HEK293 (cell line): Measurements from ENCODE around the gene AXIN1.

Experiments
- CTCF ChIA-PET: fragments of 350-600 bp; formaldehyde crosslinking; extraction: SDS; loops from one replicate; lab custom pipeline; 2021; ENCODE audit warnings: antibody characterized with exemption; lab: Yijun Ruan, JAX
- POLR2A ChIA-PET: fragments of 300-600 bp; formaldehyde crosslinking; extraction: SDS; loops from one replicate; lab custom pipeline; 2020; ENCODE audit warnings: antibody characterized with exemption, inconsistent platforms; lab: Yijun Ruan, JAX
- H3K27ac ChIP-seq: fragments of 200-500 bp; sonication (Bioruptor generic); 2 replicates; pipeline ENCODE4 v1.5.1; 2014; ENCODE audit warnings: low read depth, low read length, control low read depth, inconsistent platforms; ENCODE audit errors: extremely low read depth
- H3K36me3 ChIP-seq, 2 experiments: fragments of 200-500 bp in 1 of 2; sonication (Bioruptor generic) in 1 of 2; 1 replicate in 1 of 2; 2 replicates in 1 of 2; pipeline ENCODE4 v1.5.1; 2014 to 2017; ENCODE audit warnings: inconsistent platforms in 2 of 2, low read length in 2 of 2; ENCODE audit not compliant: control insufficient read depth in 2 of 2, insufficient read depth in 1 of 2
- H3K4me1 ChIP-seq: fragments of 200-500 bp; sonication (Bioruptor generic); 2 replicates; pipeline ENCODE4 v1.5.1; 2014; ENCODE audit warnings: mild to moderate bottlenecking, low read length, inconsistent platforms; ENCODE audit not compliant: control insufficient read depth, insufficient read depth
- H3K4me3 ChIP-seq: 2 replicates; pipeline ENCODE4 v1.5.1; 2011; ENCODE audit warnings: low read depth, mild to moderate bottlenecking, control low read depth, low read length, moderate library complexity
- H3K9me3 ChIP-seq: fragments of 200-500 bp; sonication (Bioruptor generic); 2 replicates; pipeline ENCODE4 v1.5.1; 2014; ENCODE audit warnings: low read depth, low read length, inconsistent platforms; ENCODE audit not compliant: control insufficient read depth, insufficient read depth
- CTCF ChIP-seq: fragments of 450-650 bp; formaldehyde crosslinking; IDR thresholded peaks from 2 replicates; pipeline ENCODE4 v1.5.1; 2016; ENCODE audit warnings: missing biosample characterization, missing genetic modification characterization
- FEZF1 ChIP-seq: fragments of 450-650 bp; formaldehyde crosslinking; IDR thresholded peaks from 2 replicates; pipeline ENCODE4 v1.5.1; 2016; ENCODE audit warnings: missing biosample characterization, missing genetic modification characterization
- GFI1B ChIP-seq: fragments of 450-650 bp; formaldehyde crosslinking; IDR thresholded peaks from 2 replicates; pipeline ENCODE4 v1.5.1; 2016; ENCODE audit warnings: missing biosample characterization, missing genetic modification characterization
- KLF1 ChIP-seq: fragments of 450-650 bp; formaldehyde crosslinking; IDR thresholded peaks from 2 replicates; pipeline ENCODE4 v1.5.1; 2016; ENCODE audit warnings: missing biosample characterization, missing genetic modification characterization
- KLF9 ChIP-seq: fragments of 450-650 bp; formaldehyde crosslinking; IDR thresholded peaks from 2 replicates; pipeline ENCODE4 v1.5.1; 2016; ENCODE audit warnings: missing biosample characterization, missing genetic modification characterization, low read depth
- PRDM10 ChIP-seq: fragments of 450-650 bp; formaldehyde crosslinking; IDR thresholded peaks from 2 replicates; pipeline ENCODE4 v1.5.1; 2016; ENCODE audit warnings: missing biosample characterization, missing genetic modification characterization
- RBAK ChIP-seq: fragments of 450-650 bp; formaldehyde crosslinking; IDR thresholded peaks from 2 replicates; pipeline ENCODE4 v1.5.1; 2016; ENCODE audit warnings: missing biosample characterization, missing genetic modification characterization
- SCRT2 ChIP-seq: fragments of 450-650 bp; formaldehyde crosslinking; IDR thresholded peaks from 2 replicates; pipeline ENCODE4 v1.5.1; 2016; ENCODE audit warnings: missing biosample characterization, missing genetic modification characterization
- SP2 ChIP-seq: fragments of 450-650 bp; formaldehyde crosslinking; IDR thresholded peaks from 2 replicates; pipeline ENCODE4 v1.5.1; 2016; ENCODE audit warnings: missing biosample characterization, missing genetic modification characterization
- TCF7L2 ChIP-seq: IDR thresholded peaks from 2 replicates; pipeline ENCODE4 v1.6.1; 2011; ENCODE audit warnings: low read depth, mild to moderate bottlenecking, inconsistent platforms, low read length, moderate library complexity, borderline replicate concordance
- ZBTB20 ChIP-seq: fragments of 450-650 bp; formaldehyde crosslinking; IDR thresholded peaks from 2 replicates; pipeline ENCODE4 v1.5.1; 2016; ENCODE audit warnings: missing biosample characterization, missing genetic modification characterization
- ZFP37 ChIP-seq: fragments of 450-650 bp; formaldehyde crosslinking; IDR thresholded peaks from 2 replicates; pipeline ENCODE4 v1.5.1; 2016; ENCODE audit warnings: missing biosample characterization, missing genetic modification characterization
- ZIC2 ChIP-seq: fragments of 450-650 bp; formaldehyde crosslinking; IDR thresholded peaks from 2 replicates; pipeline ENCODE4 v1.5.1; 2016; ENCODE audit warnings: missing biosample characterization, missing genetic modification characterization
- ZNF114 ChIP-seq: fragments of 450-650 bp; formaldehyde crosslinking; IDR thresholded peaks from 2 replicates; pipeline ENCODE4 v1.5.0; 2017; ENCODE audit warnings: missing biosample characterization, missing genetic modification characterization
- ZNF155 ChIP-seq: fragments of 450-650 bp; formaldehyde crosslinking; IDR thresholded peaks from 2 replicates; pipeline ENCODE4 v1.5.1; 2016; ENCODE audit warnings: missing biosample characterization, missing genetic modification characterization
- ZNF248 ChIP-seq: fragments of 450-650 bp; formaldehyde crosslinking; IDR thresholded peaks from 2 replicates; pipeline ENCODE4 v1.5.1; 2017; ENCODE audit warnings: missing biosample characterization, missing genetic modification characterization
- ZNF366 ChIP-seq: fragments of 450-650 bp; formaldehyde crosslinking; conservative IDR thresholded peaks from 2 replicates; pipeline ENCODE4 v1.5.1; 2016; ENCODE audit warnings: missing biosample characterization, missing genetic modification characterization
- ZNF529 ChIP-seq: fragments of 450-650 bp; formaldehyde crosslinking; IDR thresholded peaks from 2 replicates; pipeline ENCODE4 v1.5.1; 2017; ENCODE audit warnings: missing genetic modification characterization, missing biosample characterization; ENCODE audit not compliant: insufficient replicate concordance
- ZNF580 ChIP-seq: fragments of 450-650 bp; formaldehyde crosslinking; IDR thresholded peaks from 2 replicates; pipeline ENCODE4 v1.5.1; 2016; ENCODE audit warnings: missing biosample characterization, missing genetic modification characterization
- ZNF600 ChIP-seq: fragments of 450-650 bp; formaldehyde crosslinking; IDR thresholded peaks from 2 replicates; pipeline ENCODE4 v1.5.1; 2016; ENCODE audit warnings: missing biosample characterization, missing genetic modification characterization
- ZNF670 ChIP-seq: fragments of 450-650 bp; formaldehyde crosslinking; IDR thresholded peaks from 2 replicates; pipeline ENCODE4 v1.5.1; 2016; ENCODE audit warnings: missing biosample characterization, missing genetic modification characterization, low read depth
- ZNF701 ChIP-seq: fragments of 450-650 bp; formaldehyde crosslinking; IDR thresholded peaks from 2 replicates; pipeline ENCODE4 v1.5.1; 2016; ENCODE audit warnings: missing biosample characterization, missing genetic modification characterization
- ZNF704 ChIP-seq: fragments of 450-650 bp; formaldehyde crosslinking; IDR thresholded peaks from 2 replicates; pipeline ENCODE4 v1.5.1; 2016; ENCODE audit warnings: missing biosample characterization, missing genetic modification characterization
- ZSCAN18 ChIP-seq: fragments of 450-650 bp; formaldehyde crosslinking; IDR thresholded peaks from 2 replicates; pipeline ENCODE4 v1.5.1; 2016; ENCODE audit warnings: missing biosample characterization, missing genetic modification characterization
- ZXDB ChIP-seq: fragments of 450-650 bp; formaldehyde crosslinking; IDR thresholded peaks from 2 replicates; pipeline ENCODE4 v1.5.1; 2016; ENCODE audit warnings: missing biosample characterization, missing genetic modification characterization

The AXIN1 gene

GRCh38 chr16:396605-397004 lies 44.1 kb upstream of the AXIN1 start (continued):
- TF ChIP-seq ZFP37, result no peak
- peak; percentile 62 for TF ChIP-seq ZXDB (tag by site-specific recombination)
- no peak for TF ChIP-seq ZNF670 (tag by site-specific recombination)
- no peak for TF ChIP-seq ZNF701 (tag by site-specific recombination)
- no peak for TF ChIP-seq ZNF704 (tag by site-specific recombination)

GRCh38 chr16:396199-396598 lies 43.7 kb upstream of the AXIN1 start:
- H3K4me1 ChIP-seq, result no peaks in the 10 kb centered on the region
- H3K4me3 ChIP-seq, result no peak overlapping the region
- H3K36me3 ChIP-seq, result peaks cover 0 to 27% of the 10 kb centered on the region in 2 experiments; a peak in 1 of 3 replicates
- ChIA-PET POLR2A (interaction anchor here (0.6 kb wide), 1 partner anchor 9 kb away, joined by 3 read pairs; no protein-coding TSS in a partner anchor), CTCF (interaction anchor here (1.0 to 1.1 kb wide), 2 partner anchors 90 to 175 kb away, joined by 4 to 5 read pairs; no protein-coding TSS in a partner anchor)
- no peak overlapping the region for H3K27ac ChIP-seq
- TF ChIP-seq CTCF (tag by site-specific recombination) (no peak), ZNF366 (tag by site-specific recombination) (0 out of 2 replicates have a peak, but pooled peaks have one; percentile 11), ZBTB20 (peak; percentile 81), TCF7L2 (no peak), PRDM10 (tag by site-specific recombination) (peak; percentile 30; the same call in 1 of the 2 replicates)
- no peaks in the 10 kb centered on the region for H3K9me3 ChIP-seq

GRCh38 chr16:392450-393030 lies 40.0 kb upstream of the AXIN1 start:
- POLR2A ChIA-PET, result interaction anchor here (1.0 to 1.4 kb wide), 4 partner anchors 9 to 195 kb away, joined by 4 to 8 read pairs (median 4); partner anchors contain the start of gene DECR2
- H3K4me3 ChIP-seq, result no peak overlapping the region
- H3K4me1 ChIP-seq, result no peaks in the 10 kb centered on the region
- CTCF ChIA-PET, result interaction anchor here (0.5 to 4.0 kb wide), 18 partner anchors 8 to 270 kb away, joined by 3 to 27 read pairs (median 3); no protein-coding TSS in a partner anchor
- H3K36me3 ChIP-seq, result no peaks in the 10 kb centered on the region
- H3K9me3 ChIP-seq, result no peaks in the 10 kb centered on the region
- H3K27ac ChIP-seq, result no peak overlapping the region
- TF ChIP-seq SP2 (no peak), ZIC2 (tag by site-specific recombination) (peak; percentile 40), SCRT2 (tag by site-specific recombination) (no peak), ZNF114 (tag by site-specific recombination) (no peak), ZSCAN18 (no peak), ZNF248 (tag by site-specific recombination) (no peak), ZNF580 (tag by site-specific recombination) (no peak), KLF1 (tag by site-specific recombination) (0 out of 2 replicates have a peak, but pooled peaks have one; percentile 3), RBAK (tag by site-specific recombination) (no peak), ZNF155 (no peak), ZNF600 (tag by site-specific recombination) (no peak), FEZF1 (no peak), ZNF529 (no peak), KLF9 (tag by site-specific recombination) (peak; percentile 73), GFI1B (tag by site-specific recombination) (no peak)
